Measurements from ENCODE around the gene IL36G.

DNA sequence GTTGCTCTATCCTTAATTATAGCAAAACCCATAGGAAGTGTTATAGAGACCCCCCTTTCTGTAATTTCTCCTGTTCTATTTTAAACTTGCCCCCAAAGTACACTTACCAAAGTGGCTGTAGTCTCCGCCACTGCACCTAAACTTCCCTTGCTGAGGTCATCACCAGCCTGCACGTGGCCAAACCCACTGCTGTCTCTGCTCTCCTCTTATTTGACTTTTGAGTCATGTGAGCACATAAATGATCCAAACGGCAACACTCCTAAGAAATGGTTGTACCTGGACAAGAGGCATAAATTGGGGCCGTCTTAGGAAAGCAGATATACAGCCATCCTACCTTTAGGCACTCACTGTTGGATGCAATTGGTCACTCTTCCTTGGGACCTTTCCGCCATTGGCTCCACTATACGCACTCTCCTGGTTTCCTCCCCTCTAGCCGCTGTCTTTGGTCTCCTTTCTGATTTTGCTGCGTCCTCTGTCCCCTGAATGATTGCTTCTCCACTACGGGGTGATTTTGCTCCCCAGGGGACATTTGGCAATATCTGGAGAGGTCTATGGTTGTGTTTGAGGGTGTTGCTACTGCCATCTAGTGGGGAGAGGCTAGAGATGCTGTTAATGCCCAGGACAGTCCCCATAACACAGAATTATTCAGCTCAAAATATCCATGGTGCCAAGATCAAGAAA lies 19.2 kb upstream of the IL36G start:
- TF ChIP-seq, protein P1, sequence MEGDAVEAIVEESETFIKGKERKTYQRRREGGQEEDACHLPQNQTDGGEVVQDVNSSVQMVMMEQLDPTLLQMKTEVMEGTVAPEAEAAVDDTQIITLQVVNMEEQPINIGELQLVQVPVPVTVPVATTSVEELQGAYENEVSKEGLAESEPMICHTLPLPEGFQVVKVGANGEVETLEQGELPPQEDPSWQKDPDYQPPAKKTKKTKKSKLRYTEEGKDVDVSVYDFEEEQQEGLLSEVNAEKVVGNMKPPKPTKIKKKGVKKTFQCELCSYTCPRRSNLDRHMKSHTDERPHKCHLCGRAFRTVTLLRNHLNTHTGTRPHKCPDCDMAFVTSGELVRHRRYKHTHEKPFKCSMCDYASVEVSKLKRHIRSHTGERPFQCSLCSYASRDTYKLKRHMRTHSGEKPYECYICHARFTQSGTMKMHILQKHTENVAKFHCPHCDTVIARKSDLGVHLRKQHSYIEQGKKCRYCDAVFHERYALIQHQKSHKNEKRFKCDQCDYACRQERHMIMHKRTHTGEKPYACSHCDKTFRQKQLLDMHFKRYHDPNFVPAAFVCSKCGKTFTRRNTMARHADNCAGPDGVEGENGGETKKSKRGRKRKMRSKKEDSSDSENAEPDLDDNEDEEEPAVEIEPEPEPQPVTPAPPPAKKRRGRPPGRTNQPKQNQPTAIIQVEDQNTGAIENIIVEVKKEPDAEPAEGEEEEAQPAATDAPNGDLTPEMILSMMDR (conservative IDR thresholded peaks at IDR 0.05) = peak; percentile 90
- TF ChIP-seq ZFX (IDR thresholded peaks at IDR 0.05) = no peak

All from C4-2B (cell line).